ENCODE measurements around the gene ANKRD18A. TPM values are rescaled to one million over a fixed set of nuclear protein-coding genes. Genes with fewer than 3 reads are reported as not detected.
A peak's percentile ranks its signal among the peaks of the same experiment; 100 is the strongest.

The ANKRD18A gene
- total and polyA plus RNA-seq, 2 of the 13 experiments (the other 11 are each of a cell fraction or from before 2014, with no cell fraction given) = 5.9 to 7.6 TPM

GRCh38 chr9:38527503-38527902 lies 92.9 kb downstream of the ANKRD18A start (continued):
- TF ChIP-seq RERE (CRISPR knock-in tag; IDR thresholded peaks at IDR 0.05; ENCODE audit: low read depth) (0 out of 2 replicates have a peak, but pooled peaks have one; percentile 38), ZNF101 (CRISPR knock-in tag; IDR thresholded peaks at IDR 0.05; ENCODE audit: borderline replicate concordance, low read depth) (no peak), CBX2 (IDR thresholded peaks at IDR 0.05; ENCODE audit: low read depth, low read length) (no peak), CBX2 (CRISPR knock-in tag; IDR thresholded peaks at IDR 0.05; ENCODE audit: low read depth) (no peak), KDM4B (CRISPR knock-in tag; IDR thresholded peaks at IDR 0.05) (no peak), BCL3 (CRISPR knock-in tag; IDR thresholded peaks at IDR 0.05) (no peak), GFI1 (CRISPR knock-in tag; IDR thresholded peaks at IDR 0.05; ENCODE audit: borderline replicate concordance) (no peak), KLF11 (CRISPR knock-in tag; IDR thresholded peaks at IDR 0.05) (no peak), RAD51 (IDR thresholded peaks at IDR 0.05; ENCODE audit: borderline replicate concordance) (no peak), HMGXB3 (CRISPR knock-in tag; IDR thresholded peaks at IDR 0.05; ENCODE audit: borderline replicate concordance) (no peak), ZGPAT (CRISPR knock-in tag; IDR thresholded peaks at IDR 0.05) (no peak), PAF1 (CRISPR knock-in tag; IDR thresholded peaks at IDR 0.05) (no peak), MYC (CRISPR knock-in tag; IDR thresholded peaks at IDR 0.05; ENCODE audit: borderline replicate concordance) (no peak), ETV5 (CRISPR knock-in tag; IDR thresholded peaks at IDR 0.05; ENCODE audit: borderline replicate concordance) (no peak), ZFX (CRISPR knock-in tag; IDR thresholded peaks at IDR 0.05; ENCODE audit: low read depth) (no peak), EED (CRISPR knock-in tag; IDR thresholded peaks at IDR 0.05) (no peak), NR2F2 (IDR thresholded peaks at IDR 0.05; ENCODE audit: borderline replicate concordance, low read depth) (peak; percentile 48; the same call in 1 of the 2 replicates), SKI (IDR thresholded peaks at IDR 0.05; ENCODE audit: partially characterized antibody) (peak; percentile 47), GATAD1 (CRISPR knock-in tag; IDR thresholded peaks at IDR 0.05) (no peak)
